PC-9 (cell line): ENCODE data around the gene MARCHF11.

Experiments used
- CTCF ChIP-seq: fragments of 200-600 bp; sonication (generic); conservative IDR thresholded peaks from 2 replicates; pipeline ENCODE4 v1.6.1; 2017; ENCODE audit warnings: mixed run types, antibody characterized with exemption, mild to moderate bottlenecking, moderate library complexity
- EZH2 ChIP-seq: fragments of 200-600 bp; sonication (generic); IDR thresholded peaks from 2 replicates; pipeline ENCODE4 v1.8.0; 2017; ENCODE audit warnings: antibody characterized with exemption, low read depth

- no peak for TF ChIP-seq CTCF
- no peak for TF ChIP-seq EZH2
Measured at GRCh38 chr5:16192311-16192710, 12.7 kb upstream of the MARCHF11 start.
